ENCODE data around the gene CLSTN1.
"Not testable (repeated sequence)": the region's sequence is repeated elsewhere in the genome, so short reads cannot be mapped to it uniquely, and the experiment has no call there.

CLSTN1 gene

GRCh38 chr1:9716404-9717192 is 107.2 kb downstream of the CLSTN1 start:
- H3K27ac ChIP-seq, result no peak overlapping the region
- no peak for DNase-seq (ENCODE audit: low spot score)
- POLR2A ChIA-PET (ENCODE audit: low non-redundant PET), result no interaction called here
- CTCF ChIA-PET, result interaction anchor here (0.6 to 0.9 kb wide), 2 partner anchors 9 to 197 kb away, joined by 4 to 7 read pairs; no protein-coding TSS in a partner anchor
- TF ChIP-seq CTCF (conservative IDR thresholded peaks at IDR 0.05; ENCODE audit: low read depth), result no peak

DNA sequence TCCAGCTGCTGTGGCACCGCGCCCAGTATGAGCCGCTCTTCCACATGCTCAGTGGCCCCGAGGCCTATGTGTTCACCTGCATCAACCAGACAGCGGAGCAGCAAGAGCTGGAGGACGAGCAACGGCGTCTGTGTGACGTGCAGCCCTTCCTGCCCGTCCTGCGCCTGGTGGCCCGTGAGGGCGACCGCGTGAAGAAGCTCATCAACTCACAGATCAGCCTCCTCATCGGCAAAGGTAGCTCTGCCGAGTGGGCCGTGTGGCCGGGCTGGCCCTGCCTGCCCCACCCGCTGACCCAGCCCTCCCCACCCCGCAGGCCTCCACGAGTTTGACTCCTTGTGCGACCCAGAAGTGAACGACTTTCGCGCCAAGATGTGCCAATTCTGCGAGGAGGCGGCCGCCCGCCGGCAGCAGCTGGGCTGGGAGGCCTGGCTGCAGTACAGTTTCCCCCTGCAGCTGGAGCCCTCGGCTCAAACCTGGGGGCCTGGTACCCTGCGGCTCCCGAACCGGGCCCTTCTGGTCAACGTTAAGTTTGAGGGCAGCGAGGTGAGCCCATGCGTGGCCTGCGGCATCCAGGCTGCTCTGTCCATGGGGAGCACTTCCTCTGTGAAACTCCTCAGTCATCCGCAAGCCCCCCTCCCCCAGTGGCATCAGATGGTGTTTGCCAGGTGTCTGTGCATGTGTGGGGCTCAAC is 108.1 kb downstream of the CLSTN1 start:
- TF ChIP-seq CTCF (conservative IDR thresholded peaks at IDR 0.05; ENCODE audit: low read depth), result no peak
- DNase-seq (ENCODE audit: low spot score), result no peak
- no peak overlapping the region for H3K27ac ChIP-seq
- CTCF ChIA-PET, result interaction anchor here (0.6 to 0.9 kb wide), 4 partner anchors 10 to 357 kb away, joined by 3 to 7 read pairs (median 4); no protein-coding TSS in a partner anchor
- POLR2A ChIA-PET (ENCODE audit: low non-redundant PET), result no interaction called here

DNA sequence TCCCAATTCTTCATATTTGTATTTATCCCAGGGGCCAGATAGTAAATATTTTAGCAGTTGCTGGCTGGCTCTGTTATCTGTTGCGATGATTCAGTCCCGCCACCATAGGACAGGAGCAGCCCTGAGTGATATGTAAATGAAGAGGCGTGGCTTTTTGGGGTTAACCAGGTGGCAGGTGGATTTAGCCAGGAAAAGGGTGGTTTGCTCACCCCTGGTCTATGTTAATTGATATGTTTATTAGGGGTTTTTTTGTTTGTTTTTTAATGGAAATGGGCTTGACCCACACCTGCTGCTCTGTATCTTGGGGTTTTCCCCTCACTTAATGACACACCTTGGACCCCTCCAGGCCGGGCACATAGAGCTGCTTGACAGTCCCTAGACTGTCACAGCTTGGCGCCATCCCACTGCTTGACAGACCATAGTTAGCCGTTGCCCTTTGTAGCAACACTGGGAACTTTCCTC is 109.5 kb downstream of the CLSTN1 start:
- DNase-seq (ENCODE audit: low spot score), result peak; percentile 27
- ChIA-PET CTCF (interaction anchor here (0.6 to 0.7 kb wide), 2 partner anchors 121 to 130 kb away, joined by 3 to 4 read pairs; no protein-coding TSS in a partner anchor), POLR2A (ENCODE audit: low non-redundant PET) (interaction anchor here (0.7 to 1.0 kb wide), 2 partner anchors 42 to 102 kb away, joined by 3 to 4 read pairs; no protein-coding TSS in a partner anchor)
- H3K27ac ChIP-seq, result no peak overlapping the region
- TF ChIP-seq CTCF (conservative IDR thresholded peaks at IDR 0.05; ENCODE audit: low read depth), result no peak

DNA sequence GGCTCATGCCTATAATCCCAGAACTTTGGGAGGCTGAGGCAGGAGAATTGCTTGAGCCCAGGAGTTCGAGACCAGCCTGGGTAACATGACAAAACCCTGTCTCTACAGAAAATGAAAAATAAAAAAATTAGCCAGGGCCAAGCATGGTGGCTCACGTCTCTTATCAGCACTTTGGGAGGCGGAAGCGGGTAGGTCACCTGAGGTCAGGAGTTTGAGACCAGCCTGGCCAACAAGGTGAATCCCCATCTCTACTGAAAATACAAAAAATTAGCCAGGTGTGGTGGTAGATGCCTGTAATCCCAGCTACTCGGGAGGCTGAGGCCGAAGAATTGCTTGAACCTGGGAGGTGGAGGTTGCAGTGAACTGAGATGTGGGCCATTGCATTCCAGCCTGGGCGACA is 111.0 kb downstream of the CLSTN1 start:
- H3K27ac ChIP-seq; DNase-seq (ENCODE audit: low spot score); POLR2A ChIA-PET (ENCODE audit: low non-redundant PET); CTCF ChIA-PET: not testable (repeated sequence)

DNA sequence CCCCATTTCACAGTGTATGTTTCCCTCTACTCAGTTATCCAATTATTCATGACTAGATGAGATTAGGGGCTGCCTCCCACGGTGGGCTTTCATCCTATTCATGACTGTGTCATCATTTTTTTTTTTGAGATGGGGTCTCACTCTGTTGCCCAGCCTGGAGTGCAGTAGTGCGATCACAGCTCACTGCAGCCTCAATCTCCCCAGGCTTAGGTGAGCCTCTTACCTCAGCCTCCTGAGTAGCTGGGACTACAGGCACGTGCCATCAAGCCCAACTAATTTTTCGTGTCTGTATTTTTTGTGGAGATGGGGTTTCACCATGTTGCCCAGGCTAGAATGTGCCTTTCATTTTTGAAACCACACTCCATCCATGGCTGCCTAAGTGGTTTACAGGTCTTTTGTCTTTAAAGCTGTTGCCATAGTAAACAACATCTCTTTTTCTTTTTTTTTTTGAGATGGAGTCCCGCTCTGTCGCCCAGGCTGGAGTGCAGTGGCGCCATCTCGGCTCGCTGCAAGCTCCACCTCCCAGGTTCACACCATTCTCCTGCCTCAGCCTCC is 112.2 kb downstream of the CLSTN1 start:
- CTCF ChIA-PET, result no interaction called here
- POLR2A ChIA-PET (ENCODE audit: low non-redundant PET), result no interaction called here
- no peak for DNase-seq (ENCODE audit: low spot score)
- TF ChIP-seq CTCF (conservative IDR thresholded peaks at IDR 0.05; ENCODE audit: low read depth), result no peak
- H3K27ac ChIP-seq, result no peak overlapping the region

GRCh38 chr1:9710037-9710436 is 113.7 kb downstream of the CLSTN1 start:
- no peak for DNase-seq (ENCODE audit: low spot score)
- ChIA-PET POLR2A (ENCODE audit: low non-redundant PET) (no interaction called here), CTCF (no interaction called here)
- no peak overlapping the region for H3K27ac ChIP-seq
- no peak for TF ChIP-seq CTCF (conservative IDR thresholded peaks at IDR 0.05; ENCODE audit: low read depth)

Measured in RWPE1 (cell line).